GM23338 (cell line): Measurements from ENCODE around the gene PTPRN2. TPM values are rescaled to one million over a fixed set of nuclear protein-coding genes. Genes with fewer than 3 reads are reported as not detected.

Experiments used
- ATAC-seq: fragments of 200-7000 bp; cut with Tn5 transposase; 3 replicates; pipeline ENCODE4 v1.9.1; 2020
- DNase-seq: peaks from one replicate; pipeline ENCODE4 v3.0.0-alpha.2; 2015; ENCODE audit warnings: low spot score
- H2AFZ ChIP-seq: fragments of 200-600 bp; sonication (generic); 2 replicates; pipeline ENCODE4 v1.8.0; 2016; ENCODE audit warnings: antibody characterized with exemption, mild to moderate bottlenecking, moderate library complexity
- H3F3A ChIP-seq: fragments of 200-600 bp; sonication (generic); replicated peaks from 2 replicates; pipeline ENCODE4 v1.8.0; 2017; ENCODE audit warnings: antibody characterized with exemption, mixed run types, low read depth
- H3K27ac ChIP-seq: fragments of 200-600 bp; sonication (generic); 2 replicates; pipeline ENCODE4 v1.6.1; 2016; ENCODE audit warnings: low read depth
- H3K27me3 ChIP-seq: fragments of 200-600 bp; sonication (generic); 2 replicates; pipeline ENCODE4 v1.8.0; 2016; ENCODE audit warnings: mild to moderate bottlenecking, mixed run types, moderate library complexity; ENCODE audit not compliant: insufficient read depth
- H3K36me3 ChIP-seq: fragments of 200-600 bp; sonication (generic); 2 replicates; pipeline ENCODE4 v1.8.0; 2016; ENCODE audit warnings: mild to moderate bottlenecking; ENCODE audit not compliant: insufficient read depth
- H3K4me1 ChIP-seq: fragments of 200-600 bp; sonication (generic); 2 replicates; pipeline ENCODE4 v1.8.0; 2016; ENCODE audit warnings: mild to moderate bottlenecking, moderate library complexity; ENCODE audit not compliant: insufficient read depth
- H3K4me2 ChIP-seq: fragments of 200-600 bp; sonication (generic); 2 replicates; pipeline ENCODE4 v1.7.1; 2017; ENCODE audit warnings: mixed run types
- H3K4me3 ChIP-seq: fragments of 200-600 bp; sonication (generic); 2 replicates; pipeline ENCODE4 v1.6.1; 2016; ENCODE audit warnings: mixed run types
- H3K79me2 ChIP-seq: fragments of 200-600 bp; sonication (generic); replicated peaks from 2 replicates; pipeline ENCODE4 v1.8.0; 2017; ENCODE audit warnings: mild to moderate bottlenecking; ENCODE audit not compliant: insufficient read depth
- H3K9me2 ChIP-seq: fragments of 200-600 bp; sonication (generic); 2 replicates; pipeline ENCODE4 v1.8.0; 2017; ENCODE audit not compliant: insufficient read depth
- H4K20me1 ChIP-seq: fragments of 200-600 bp; sonication (generic); replicated peaks from 2 replicates; pipeline ENCODE4 v1.8.0; 2017; ENCODE audit warnings: mild to moderate bottlenecking; ENCODE audit not compliant: insufficient read depth
- H3K27ac Mint-ChIP-seq: 2 replicates; pipeline ENCODE4 v1.8.0; 2020; ENCODE audit warnings: inconsistent platforms, mild to moderate bottlenecking, moderate library complexity, mixed read lengths
- H3K27me3 Mint-ChIP-seq: 3 replicates; pipeline ENCODE4 v1.8.0; 2022; ENCODE audit warnings: low read depth, mild to moderate bottlenecking, moderate library complexity, mixed read lengths, inconsistent platforms; ENCODE audit not compliant: insufficient read depth, poor library complexity
- H3K36me3 Mint-ChIP-seq: 3 replicates; pipeline ENCODE4 v1.8.0; 2021; ENCODE audit warnings: low read depth, mild to moderate bottlenecking, inconsistent platforms, moderate library complexity, mixed read lengths
- H3K4me1 Mint-ChIP-seq: 3 replicates; pipeline ENCODE4 v1.8.0; 2020; ENCODE audit warnings: mild to moderate bottlenecking, inconsistent platforms, mixed read lengths
- H3K4me3 Mint-ChIP-seq: 3 replicates; pipeline ENCODE4 v1.8.0; 2021; ENCODE audit warnings: moderate library complexity, mild to moderate bottlenecking, inconsistent platforms, mixed read lengths
- H3K9me3 Mint-ChIP-seq: 3 replicates; pipeline ENCODE4 v1.8.0; 2020; ENCODE audit warnings: moderate library complexity, mild to moderate bottlenecking, inconsistent platforms, mixed read lengths
- CREB1 ChIP-seq: fragments of 250-450 bp; sonication (Bioruptor Pico); IDR thresholded peaks from 2 replicates; pipeline ENCODE4 v1.5.0; 2020; ENCODE audit warnings: low read depth, mild to moderate bottlenecking, moderate library complexity
- CTCF ChIP-seq, 2 experiments: fragments of 200-600 bp in 1 of 2; sonication (generic) in 1 of 2; conservative IDR thresholded peaks; 2 replicates each; pipeline versions ENCODE4 v1.5.1 to v1.6.1; 2016 to 2017; ENCODE audit warnings: antibody characterized with exemption in 2 of 2, low read depth in 2 of 2, mild to moderate bottlenecking in 2 of 2, moderate library complexity in 1 of 2
- ETS1 ChIP-seq: IDR thresholded peaks from 2 replicates; pipeline ENCODE4 v1.6.1; 2016; ENCODE audit warnings: antibody characterized with exemption
- EZH2 ChIP-seq: fragments of 200-600 bp; sonication (generic); IDR thresholded peaks from one replicate; pipeline ENCODE4 v1.8.0; 2017; ENCODE audit warnings: antibody characterized with exemption, mild to moderate bottlenecking, low read depth; ENCODE audit not compliant: unreplicated experiment
- EZH2phosphoT487 ChIP-seq: fragments of 200-600 bp; sonication (generic); IDR thresholded peaks from one replicate; pipeline ENCODE4 v1.8.1; 2018; ENCODE audit warnings: antibody characterized with exemption; ENCODE audit not compliant: unreplicated experiment
- JUNB ChIP-seq: IDR thresholded peaks from one replicate; pipeline ENCODE4 v1.6.1; 2016; ENCODE audit warnings: antibody characterized with exemption; ENCODE audit not compliant: unreplicated experiment
- NANOG ChIP-seq: IDR thresholded peaks from 2 replicates; pipeline ENCODE4 v1.6.1; 2016; ENCODE audit warnings: antibody characterized with exemption, borderline replicate concordance
- POLR2AphosphoS5 ChIP-seq: IDR thresholded peaks from 2 replicates; pipeline ENCODE4 v1.6.1; 2016; ENCODE audit warnings: antibody characterized with exemption, low read depth
- REST ChIP-seq: IDR thresholded peaks from one replicate; pipeline ENCODE4 v1.6.1; 2018; ENCODE audit warnings: antibody characterized with exemption; ENCODE audit not compliant: unreplicated experiment
- STAT1 ChIP-seq: IDR thresholded peaks from one replicate; pipeline ENCODE4 v1.6.1; 2016; ENCODE audit warnings: antibody characterized with exemption; ENCODE audit not compliant: unreplicated experiment
- ZNF114 ChIP-seq: fragments of 250-450 bp; sonication (Bioruptor Pico); IDR thresholded peaks from 2 replicates; pipeline ENCODE4 v1.5.0; 2020; ENCODE audit warnings: mild to moderate bottlenecking, moderate library complexity
- ZNF331 ChIP-seq: fragments of 250-450 bp; sonication (Bioruptor Pico); IDR thresholded peaks from 2 replicates; pipeline ENCODE4 v1.5.0; 2020; ENCODE audit warnings: low read depth, mild to moderate bottlenecking, moderate library complexity
- ZNF462 ChIP-seq: fragments of 250-450 bp; sonication (Bioruptor Pico); IDR thresholded peaks from 2 replicates; pipeline ENCODE4 v1.5.0; 2020; ENCODE audit warnings: mild to moderate bottlenecking, moderate library complexity
- polyA plus RNA-seq: library from polyadenylated mRNA; unstranded; fragments of >200 nt; fragmentation: Nextera tagmentation; extraction: Ambion mirVana; gene quantifications from 2 replicates; pipeline ENCODE4 v1.2.1, GENCODE V29; 2016
- total RNA-seq: library from RNA; depleted of rRNA; stranded (reverse); fragments of >200 nt; shearing (Covaris generic); gene quantifications from 2 replicates; pipeline ENCODE4 v1.2.3, GENCODE V29; 2014

PTPRN2 gene
- total and polyA plus RNA-seq, 2 experiments from 2014 or later: 0.87 to 4.0 TPM

GRCh38 chr7:158004123-158004490, 583.5 kb downstream of the PTPRN2 start:
- H3K4me3 Mint-ChIP-seq: no peak overlapping the region
- no peak for TF ChIP-seq CTCF (conservative IDR thresholded peaks at IDR 0.05; ENCODE audit: low read depth in 2 of 2)
- no peak for TF ChIP-seq ZNF331
- no peak for TF ChIP-seq ZNF462
- no peak for TF ChIP-seq EZH2phosphoT487
- no peak for TF ChIP-seq ETS1
- TF ChIP-seq JUNB: no peak
- TF ChIP-seq CREB1: no peak
- TF ChIP-seq EZH2: no peak
- no peak for TF ChIP-seq STAT1
- TF ChIP-seq NANOG: no peak
- no peak for TF ChIP-seq REST
- TF ChIP-seq ZNF114 (CRISPR knock-in tag): no peak
- no peak for TF ChIP-seq POLR2AphosphoS5
- peaks cover 32% of the 10 kb centered on the region for H3K9me3 Mint-ChIP-seq
- H2AFZ ChIP-seq: no peak overlapping the region
- no peaks in the 10 kb centered on the region for H3K27me3 ChIP-seq
- no peak overlapping the region for H3K27ac ChIP-seq
- H3K27me3 Mint-ChIP-seq: peaks cover 5% of the 10 kb centered on the region
- H4K20me1 ChIP-seq: no peaks in the 10 kb centered on the region
- no peaks in the 10 kb centered on the region for H3K79me2 ChIP-seq
- no peak overlapping the region for H3K27ac Mint-ChIP-seq
- no peaks in the 10 kb centered on the region; the same call in 1 of the 2 replicates for H3K36me3 ChIP-seq
- H3K9me2 ChIP-seq: no peaks in the 10 kb centered on the region
- H3K4me1 Mint-ChIP-seq: no peaks in the 10 kb centered on the region
- DNase-seq (no peak), ATAC-seq (no peak)
- no peaks in the 10 kb centered on the region for H3F3A ChIP-seq
- H3K4me3 ChIP-seq: no peak overlapping the region
- no peak overlapping the region for H3K4me2 ChIP-seq
- peaks cover 47% of the 10 kb centered on the region for H3K36me3 Mint-ChIP-seq
- no peaks in the 10 kb centered on the region for H3K4me1 ChIP-seq
